ENCODE results near the gene ATP5F1E. TPM values are rescaled to one million over a fixed set of nuclear protein-coding genes. Genes with fewer than 3 reads are reported as not detected.
A peak's percentile ranks its signal among the peaks of the same experiment; 100 is the strongest.

ATP5F1E gene
- total and polyA plus RNA-seq, 9 of the 15 experiments (the other 6 are each of a cell fraction or from before 2014, with no cell fraction given), result 60.3 to 162 (median 113) TPM

- TF ChIP-seq HDAC1 (IDR thresholded peaks at IDR 0.05) (0 out of 4 replicates have a peak, but pooled peaks of 1 of the 2 experiments have one; percentile 23), NFRKB (IDR thresholded peaks at IDR 0.05; ENCODE audit: low read depth) (0 out of 2 replicates have a peak, but pooled peaks have one; percentile 34), MBD1 (CRISPR knock-in tag; IDR thresholded peaks at IDR 0.05) (no peak), SMARCB1 (IDR thresholded peaks at IDR 0.05; ENCODE audit: insufficient read length, low read depth) (no peak), CBFA2T3 (IDR thresholded peaks at IDR 0.05) (0 out of 2 replicates have a peak, but pooled peaks have one; percentile 21), RBFOX2 (IDR thresholded peaks at IDR 0.05; ENCODE audit: low read depth, low read length) (0 out of 2 replicates have a peak, but pooled peaks have one; percentile 21), POLR2AphosphoS2 (IDR thresholded peaks at IDR 0.05; ENCODE audit: low read length) (no peak), LCOR (CRISPR knock-in tag; IDR thresholded peaks at IDR 0.05) (no peak), CBFB (CRISPR knock-in tag; IDR thresholded peaks at IDR 0.05) (no peak), JUND (IDR thresholded peaks at IDR 0.05; ENCODE audit: borderline replicate concordance, low read depth, low read length) (peak; percentile 32; the same call in 1 of the 2 replicates), JUND (tag; IDR thresholded peaks at IDR 0.05; ENCODE audit: borderline replicate concordance, low read depth, low read length) (no peak), HMGXB4 (CRISPR knock-in tag; IDR thresholded peaks at IDR 0.05) (no peak), PRDM10 (IDR thresholded peaks at IDR 0.05; ENCODE audit: partially characterized antibody) (peak; percentile 98), SNRNP70 (optimal IDR thresholded peaks at IDR 0.05; ENCODE audit: low read depth, low read length) (no peak), EHMT2 (IDR thresholded peaks at IDR 0.05) (peak; percentile 41; the same call in 1 of the 2 replicates), NR2C1 (IDR thresholded peaks at IDR 0.05) (no peak), NR2C1 (tag; IDR thresholded peaks at IDR 0.05) (no peak)
Measured at GRCh38 chr20:58982406-58983114, 49.6 kb downstream of the ATP5F1E start (continued).
